HG02938 (cell line): ENCODE measurements around the gene NCF1.
A peak's percentile ranks its signal among the peaks of the same experiment; 100 is the strongest.
"Not testable (repeated sequence)": the region's sequence is repeated elsewhere in the genome, so short reads cannot be mapped to it uniquely, and the experiment has no call there.

Source experiments
- ATAC-seq: cut with Tn5 transposase; IDR thresholded peaks from one replicate; pipeline ENCODE4 v1.9.1; 2021; ENCODE audit warnings: mild to moderate bottlenecking, moderate library complexity; ENCODE audit not compliant: unreplicated experiment

NCF1 gene

GRCh38 chr7:74773760-74774750 is at the start of gene NCF1:
NCF1 (plus strand) TSS chr7:74774011; CDS start chr7:74774032, 21 bp downstream.
- ATAC-seq, result peak; percentile 82

GRCh38 chr7:74725840-74726239 is 48.0 kb upstream of the NCF1 start:
- ATAC-seq, result no peak

GRCh38 chr7:74726309-74727101 is 47.3 kb upstream of the NCF1 start:
- no peak for ATAC-seq

- ATAC-seq, result not testable (repeated sequence)
These were observed 45.1 kb upstream of the NCF1 start for GRCh38 chr7:74728686-74729085.

- ATAC-seq, result not testable (repeated sequence)
These were observed 43.6 kb upstream of the NCF1 start for GRCh38 chr7:74730186-74730585.

GRCh38 chr7:74739974-74740703 is 33.7 kb upstream of the NCF1 start:
- ATAC-seq, result not testable (repeated sequence)

GRCh38 chr7:74743936-74744557 is 29.8 kb upstream of the NCF1 start:
- not testable (repeated sequence) for ATAC-seq

- not testable (repeated sequence) for ATAC-seq
These were observed 19.8 kb upstream of the NCF1 start for GRCh38 chr7:74753921-74754482.

- not testable (repeated sequence) for ATAC-seq
These were observed 17.1 kb upstream of the NCF1 start for GRCh38 chr7:74756673-74757072.

- not testable (repeated sequence) for ATAC-seq
These were observed 15.5 kb upstream of the NCF1 start for GRCh38 chr7:74758268-74758667.

GRCh38 chr7:74758982-74759381 is 14.8 kb upstream of the NCF1 start:
- ATAC-seq, result not testable (repeated sequence)

- not testable (repeated sequence) for ATAC-seq
These were observed 8.4 kb upstream of the NCF1 start for GRCh38 chr7:74765205-74765918.

- not testable (repeated sequence) for ATAC-seq
These were observed 7.3 kb upstream of the NCF1 start for GRCh38 chr7:74766509-74766908.

GRCh38 chr7:74766991-74767390 is 6.8 kb upstream of the NCF1 start:
- not testable (repeated sequence) for ATAC-seq

GRCh38 chr7:74770062-74770461 is 3.7 kb upstream of the NCF1 start:
- not testable (repeated sequence) for ATAC-seq

- ATAC-seq, result not testable (repeated sequence)
These were observed 1.7 kb upstream of the NCF1 start for GRCh38 chr7:74772093-74772492.

GRCh38 chr7:74775111-74775510 is 1.3 kb downstream of the NCF1 start:
- ATAC-seq, result not testable (repeated sequence)

- not testable (repeated sequence) for ATAC-seq
These were observed 5.2 kb downstream of the NCF1 start for GRCh38 chr7:74779053-74779452.

GRCh38 chr7:74781746-74782145 is 7.9 kb downstream of the NCF1 start:
- ATAC-seq, result not testable (repeated sequence)
